Upper lobe of left lung (tissue), 4 donors: ENCODE data around the gene MYLK4.

Source experiments
- CTCF ChIP-seq, 6 experiments: fragments of 450-650 bp in 4 of 6; fragments of 200-600 bp in 2 of 6; sonication (generic) in 2 of 6; IDR thresholded peaks; one replicate each; pipeline ENCODE4 v1.5.1; 2016 to 2019; ENCODE audit warnings: antibody characterized with exemption in 6 of 6
- POLR2A ChIP-seq, 4 donors: fragments of 450-650 bp; IDR thresholded peaks; one replicate each; pipeline ENCODE4 v1.5.1; 2016 to 2017; ENCODE audit warnings: antibody characterized with exemption in 4 of 4, mild to moderate bottlenecking in 2 of 4

DNA sequence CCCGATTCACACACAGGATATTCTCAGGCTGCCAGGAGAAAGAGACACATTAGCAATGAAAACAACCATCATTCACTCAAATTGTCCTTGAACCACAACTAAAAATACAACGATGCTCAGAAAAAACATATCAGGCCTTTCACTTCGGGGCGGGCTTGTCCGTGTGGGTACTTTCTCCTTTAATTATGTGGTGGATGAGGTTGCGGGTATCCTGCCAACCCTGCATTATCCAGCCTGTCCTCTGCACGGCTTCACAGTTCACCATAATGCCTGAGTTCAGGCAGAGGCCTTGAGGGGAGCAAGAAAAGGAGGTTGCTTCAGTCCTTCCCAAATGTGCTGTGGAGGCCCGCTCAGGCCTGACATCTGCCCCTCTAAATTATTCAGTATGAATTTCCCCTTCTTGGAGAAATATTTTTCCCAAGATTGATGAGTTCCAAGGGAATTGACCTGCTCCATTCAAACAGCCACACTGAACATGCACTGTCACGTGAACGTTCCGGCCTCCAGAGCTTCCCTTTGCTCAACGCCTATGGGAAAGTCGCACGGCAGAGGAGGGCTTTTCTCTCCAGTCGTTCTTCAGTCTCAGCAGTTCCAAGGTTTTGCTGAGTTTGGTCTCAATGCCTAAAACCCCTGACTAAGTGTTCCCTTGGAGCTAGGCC is 70.3 kb downstream of the MYLK4 start:
- TF ChIP-seq CTCF (IDR thresholded peaks at IDR 0.05) (no peak), POLR2A (IDR thresholded peaks at IDR 0.05) (no peak)
